Loucy (cell line): ENCODE results near the gene CMC2.

Experiments used
- EZH2phosphoT487 ChIP-seq: fragments of 200-600 bp; IDR thresholded peaks from 2 replicates; pipeline ENCODE4 v1.6.1; 2018; ENCODE audit warnings: antibody characterized with exemption, mild to moderate bottlenecking, moderate library complexity, borderline replicate concordance
- TF ChIP-seq, protein P1 (sequence below): fragments of 200-600 bp; sonication (generic); conservative IDR thresholded peaks from 2 replicates; pipeline ENCODE4 v1.5.1; 2014; ENCODE audit warnings: mild to moderate bottlenecking, antibody characterized with exemption, low read length

DNA sequence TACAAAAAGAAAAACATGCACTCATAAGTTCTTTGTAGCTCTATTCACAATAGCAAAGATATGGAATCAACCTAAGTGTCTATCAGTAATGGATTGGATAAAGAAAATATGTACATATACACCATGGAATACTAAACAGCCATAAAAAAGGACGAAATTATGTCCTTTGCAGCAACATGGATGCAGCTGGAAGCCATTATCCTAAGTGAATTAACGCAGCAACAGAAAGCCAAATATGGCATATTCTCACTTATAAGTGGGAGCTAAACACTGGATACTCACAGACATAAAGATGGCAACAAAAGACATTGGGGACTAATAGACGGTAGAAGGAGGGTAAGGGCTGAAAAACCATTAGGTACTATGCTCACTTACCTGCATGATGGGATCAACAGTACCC lies 5.8 kb downstream of the CMC2 start:
- TF ChIP-seq, protein P1, sequence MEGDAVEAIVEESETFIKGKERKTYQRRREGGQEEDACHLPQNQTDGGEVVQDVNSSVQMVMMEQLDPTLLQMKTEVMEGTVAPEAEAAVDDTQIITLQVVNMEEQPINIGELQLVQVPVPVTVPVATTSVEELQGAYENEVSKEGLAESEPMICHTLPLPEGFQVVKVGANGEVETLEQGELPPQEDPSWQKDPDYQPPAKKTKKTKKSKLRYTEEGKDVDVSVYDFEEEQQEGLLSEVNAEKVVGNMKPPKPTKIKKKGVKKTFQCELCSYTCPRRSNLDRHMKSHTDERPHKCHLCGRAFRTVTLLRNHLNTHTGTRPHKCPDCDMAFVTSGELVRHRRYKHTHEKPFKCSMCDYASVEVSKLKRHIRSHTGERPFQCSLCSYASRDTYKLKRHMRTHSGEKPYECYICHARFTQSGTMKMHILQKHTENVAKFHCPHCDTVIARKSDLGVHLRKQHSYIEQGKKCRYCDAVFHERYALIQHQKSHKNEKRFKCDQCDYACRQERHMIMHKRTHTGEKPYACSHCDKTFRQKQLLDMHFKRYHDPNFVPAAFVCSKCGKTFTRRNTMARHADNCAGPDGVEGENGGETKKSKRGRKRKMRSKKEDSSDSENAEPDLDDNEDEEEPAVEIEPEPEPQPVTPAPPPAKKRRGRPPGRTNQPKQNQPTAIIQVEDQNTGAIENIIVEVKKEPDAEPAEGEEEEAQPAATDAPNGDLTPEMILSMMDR = no peak
- no peak for TF ChIP-seq EZH2phosphoT487
